ENCODE results near the gene LASP1NB.

LASP1NB gene

GRCh38 chr17:38905375-38905774 is 20.0 kb upstream of the LASP1NB start:
- TF ChIP-seq EZH2phosphoT487 (IDR thresholded peaks at IDR 0.05; ENCODE audit: borderline replicate concordance, low read depth, low read length): no peak
- no peak for TF ChIP-seq CTCF (conservative IDR thresholded peaks at IDR 0.05; ENCODE audit: low read length)
- intact Hi-C loops (cut with micrococcal nuclease; ENCODE audit: unreplicated experiment): no loop called here
- ChIA-PET POLR2A (no interaction called here), CTCF (ENCODE audit: unreplicated experiment) (no interaction called here)
- no peaks in the 10 kb centered on the region for H3K9me3 ChIP-seq (ENCODE audit: low read length)
- no peaks in the 10 kb centered on the region for H3K9me2 ChIP-seq (ENCODE audit: insufficient read depth, low read length)
- no peak overlapping the region for H3K4me3 ChIP-seq (ENCODE audit: low read depth, low read length, poor library complexity, severe bottlenecking)
- no TSS peak for BruUV-seq (replicated peaks)
- peaks cover 30% of the 10 kb centered on the region for H3K4me1 ChIP-seq (ENCODE audit: insufficient read depth, low read length, poor library complexity, severe bottlenecking)
- H3K79me2 ChIP-seq (ENCODE audit: insufficient read depth, low read depth, low read length): peaks cover 7% of the 10 kb centered on the region; the same call in 1 of the 2 replicates
- no peak for DNase-seq (ENCODE audit: low spot score)
- no peak overlapping the region for H2AFZ ChIP-seq (ENCODE audit: low read length)
- H4K20me1 ChIP-seq (ENCODE audit: insufficient read depth, low read length): no peaks in the 10 kb centered on the region
- no peak overlapping the region for H3K27ac ChIP-seq (ENCODE audit: low read depth, low read length, poor library complexity, severe bottlenecking)
- H3K36me3 ChIP-seq (ENCODE audit: insufficient read depth, low read length): peaks cover 75% of the 10 kb centered on the region
- no peak overlapping the region for H3K4me2 ChIP-seq (ENCODE audit: low read length)

DNA sequence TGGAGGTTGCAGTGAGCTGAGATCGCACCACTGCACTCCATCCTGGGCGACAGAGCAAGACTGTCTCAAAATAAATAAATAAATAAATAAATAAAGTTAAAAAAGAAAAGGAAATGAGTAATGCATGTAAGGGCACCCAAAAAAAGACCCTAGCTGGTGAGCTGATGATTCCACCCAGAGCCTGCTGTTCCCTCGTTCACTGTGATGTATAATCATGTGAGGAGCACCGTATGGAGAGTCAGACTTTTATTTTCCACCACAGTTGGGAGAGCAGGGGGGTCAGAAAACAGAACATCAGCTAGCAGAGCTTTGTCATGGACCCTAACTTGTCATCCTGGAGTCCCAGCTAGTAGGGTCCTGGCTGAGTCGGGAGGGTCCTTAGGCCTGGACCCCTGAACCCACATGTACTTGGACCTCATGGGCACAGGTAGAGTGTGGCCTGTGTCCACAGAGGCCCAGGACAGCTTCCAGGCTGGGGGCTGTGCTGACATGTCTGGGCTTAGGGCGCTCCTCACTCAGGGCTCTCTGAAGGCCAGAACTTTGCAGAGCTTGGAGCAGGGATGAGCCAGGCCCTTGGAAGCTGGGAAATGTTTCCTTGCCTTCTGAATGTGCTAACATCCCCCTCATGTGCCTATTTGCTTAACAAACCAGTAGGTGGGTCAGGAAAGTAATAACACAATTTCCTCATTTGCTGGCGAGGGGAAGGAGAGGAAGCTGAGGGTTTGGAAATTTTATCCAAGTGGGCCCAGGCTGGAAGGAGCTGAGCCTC is 18.8 kb upstream of the LASP1NB start:
- no peak for TF ChIP-seq EZH2phosphoT487 (IDR thresholded peaks at IDR 0.05; ENCODE audit: borderline replicate concordance, low read depth, low read length)
- TF ChIP-seq CTCF (conservative IDR thresholded peaks at IDR 0.05; ENCODE audit: low read length): no peak
- intact Hi-C loops (cut with micrococcal nuclease; ENCODE audit: unreplicated experiment): no loop called here
- H3K9me3 ChIP-seq (ENCODE audit: low read length): no peaks in the 10 kb centered on the region
- H4K20me1 ChIP-seq (ENCODE audit: insufficient read depth, low read length): no peaks in the 10 kb centered on the region
- H3K4me3 ChIP-seq (ENCODE audit: low read depth, low read length, poor library complexity, severe bottlenecking): no peak overlapping the region
- POLR2A ChIA-PET: interaction anchor here (0.5 to 1.2 kb wide), 3 partner anchors 11 to 139 kb away, joined by 3 to 6 read pairs (median 3); no protein-coding TSS in a partner anchor
- H3K36me3 ChIP-seq (ENCODE audit: insufficient read depth, low read length): peaks cover 65% of the 10 kb centered on the region
- H3K79me2 ChIP-seq (ENCODE audit: insufficient read depth, low read depth, low read length): peaks cover 7% of the 10 kb centered on the region; the same call in 1 of the 2 replicates
- DNase-seq (ENCODE audit: low spot score): no peak
- BruUV-seq (replicated peaks): no TSS peak
- peaks cover 27% of the 10 kb centered on the region for H3K4me1 ChIP-seq (ENCODE audit: insufficient read depth, low read length, poor library complexity, severe bottlenecking)
- no peak overlapping the region for H2AFZ ChIP-seq (ENCODE audit: low read length)
- no peaks in the 10 kb centered on the region for H3K9me2 ChIP-seq (ENCODE audit: insufficient read depth, low read length)
- CTCF ChIA-PET (ENCODE audit: unreplicated experiment): no interaction called here
- no peak overlapping the region; the same call in 1 of the 2 replicates for H3K4me2 ChIP-seq (ENCODE audit: low read length)
- H3K27ac ChIP-seq (ENCODE audit: low read depth, low read length, poor library complexity, severe bottlenecking): no peak overlapping the region
